GM20000 (cell line): Measurements from ENCODE around the gene MAN1A1.

Experiments used
- DNase-seq: peaks from one replicate; pipeline ENCODE4 v3.0.0; 2012; ENCODE audit warnings: low spot score
- CTCF ChIP-seq: IDR thresholded peaks from 2 replicates; pipeline ENCODE4 v1.5.1; 2012; ENCODE audit warnings: mild to moderate bottlenecking, control low read depth; ENCODE audit errors: extremely low read depth, missing control alignments

MAN1A1 gene

GRCh38 chr6:119243037-119243436, 106.5 kb downstream of the MAN1A1 start:
- no peak for TF ChIP-seq CTCF

GRCh38 chr6:119241540-119242309, 107.8 kb downstream of the MAN1A1 start:
- no peak for DNase-seq
- TF ChIP-seq CTCF, result no peak

More at GRCh38 chr6:119243037-119243436, 106.5 kb downstream of the MAN1A1 start:
- no peak for DNase-seq

- DNase-seq, result no peak
- TF ChIP-seq CTCF, result no peak
These were observed 108.5 kb downstream of the MAN1A1 start for GRCh38 chr6:119241111-119241465.

- no peak for TF ChIP-seq CTCF
- no peak for DNase-seq
These were observed 109.1 kb downstream of the MAN1A1 start for GRCh38 chr6:119240257-119241110.

- TF ChIP-seq CTCF, result no peak
- no peak for DNase-seq
These were observed 112.3 kb downstream of the MAN1A1 start for GRCh38 chr6:119237177-119237715.

GRCh38 chr6:119234941-119235340, 114.6 kb downstream of the MAN1A1 start:
- no peak for DNase-seq
- TF ChIP-seq CTCF, result no peak

GRCh38 chr6:119234457-119234856, 115.1 kb downstream of the MAN1A1 start:
- TF ChIP-seq CTCF, result no peak

More at GRCh38 chr6:119234457-119234856, 115.1 kb downstream of the MAN1A1 start:
- no peak for DNase-seq
